A549 (cell line): ENCODE measurements around the gene CRYBB1. TPM values are rescaled to one million over a fixed set of nuclear protein-coding genes. Genes with fewer than 3 reads are reported as not detected.

ENCODE experiments used
- ATAC-seq, 2 experiments: fragments of 200-7000 bp in 1 of 2; fragments of >200 bp in 1 of 2; cut with Nextera tagmentation in 1 of 2; cut with Tn5 transposase in 1 of 2; 3 replicates each; pipeline versions ENCODE4 v1.8.0 to v1.9.1; 2018 to 2020; ENCODE audit warnings: mild to moderate bottlenecking in 1 of 2, moderate library complexity in 1 of 2
- CTCF ChIA-PET: fragments of 300-600 bp; sonication (Branson Sonifier 250); formaldehyde crosslinking; extraction: SDS; loops from one replicate; lab custom pipeline; 2021; ENCODE audit warnings: antibody characterized with exemption, inconsistent platforms; lab: Yijun Ruan, JAX
- POLR2A ChIA-PET: fragments of 350-600 bp; formaldehyde crosslinking; extraction: SDS; loops from one replicate; lab custom pipeline; 2021; ENCODE audit warnings: antibody characterized with exemption, inconsistent platforms; lab: Yijun Ruan, JAX
- DNase-seq, 2 experiments: peaks; one replicate each; pipeline versions ENCODE4 v3.0.0 to v3.0.0-alpha.2; 2011 to 2016; ENCODE audit warnings: low read depth in 1 of 2, low spot score in 1 of 2
- FAIRE-seq: peaks from 2 replicates; lab custom pipeline; 2011; peaks lifted over from hg19 to GRCh38; lab: Jason Lieb, UNC
- H3K27ac ChIP-seq, 2 experiments: fragments of >200 bp; sonication (Bioruptor Twin); formaldehyde crosslinking; 3 replicates each; pipeline ENCODE4 v1.5.1; 2016 to 2017
- H3K4me1 ChIP-seq: fragments of >200 bp; sonication (Bioruptor Twin); formaldehyde crosslinking; 3 replicates; pipeline ENCODE4 v1.6.1; 2016
- H3K4me2 ChIP-seq: fragments of >200 bp; sonication (Bioruptor Twin); formaldehyde crosslinking; 3 replicates; pipeline ENCODE4 v1.6.1; 2016
- H3K4me3 ChIP-seq: fragments of >200 bp; sonication (Bioruptor Twin); formaldehyde crosslinking; 3 replicates; pipeline ENCODE4 v1.5.1; 2016
- H3K9me3 ChIP-seq: fragments of >200 bp; sonication (Bioruptor Twin); formaldehyde crosslinking; 3 replicates; pipeline ENCODE4 v1.6.1; 2016
- CBX8 ChIP-seq: fragments of 200-600 bp; sonication (generic); IDR thresholded peaks from 2 replicates; pipeline ENCODE4 v1.6.1; 2016
- CEBPB ChIP-seq, 2 experiments: fragments of >200 bp in 1 of 2; sonication (Bioruptor Twin) in 1 of 2; formaldehyde crosslinking in 1 of 2; IDR thresholded peaks; 2 replicates each; pipeline ENCODE4 v1.6.1; 2012 to 2016
- CHD4 ChIP-seq: fragments of 200-600 bp; sonication (generic); IDR thresholded peaks from 2 replicates; pipeline ENCODE4 v1.6.1; 2016; ENCODE audit warnings: antibody characterized with exemption, mild to moderate bottlenecking, borderline replicate concordance
- EHMT2 ChIP-seq: fragments of 200-600 bp; sonication (generic); IDR thresholded peaks from 2 replicates; pipeline ENCODE4 v1.6.1; 2016; ENCODE audit warnings: antibody characterized with exemption, low read depth, mild to moderate bottlenecking, moderate library complexity
- ESRRA ChIP-seq: fragments of 150-350 bp; IDR thresholded peaks from 2 replicates; pipeline ENCODE4 v1.6.1; 2014; ENCODE audit warnings: mild to moderate bottlenecking, low read length, borderline replicate concordance
- FOSL2 ChIP-seq, 2 experiments: fragments of 450-650 bp in 1 of 2; fragments of >200 bp in 1 of 2; sonication (Bioruptor Twin) in 1 of 2; formaldehyde crosslinking; IDR thresholded peaks; 2 replicates each; pipeline versions ENCODE4 v1.5.0 to v1.6.1; 2016 to 2020; ENCODE audit warnings: mild to moderate bottlenecking in 1 of 2, moderate library complexity in 1 of 2
- FOXS1 ChIP-seq: fragments of 250-450 bp; sonication (Bioruptor Pico); IDR thresholded peaks from 2 replicates; pipeline ENCODE4 v1.5.0; 2020; ENCODE audit warnings: mild to moderate bottlenecking, moderate library complexity
- HDAC2 ChIP-seq: fragments of 200-600 bp; sonication (generic); IDR thresholded peaks from 2 replicates; pipeline ENCODE4 v1.6.1; 2016
- HEYL ChIP-seq: fragments of 250-450 bp; sonication (Bioruptor Pico); IDR thresholded peaks from 2 replicates; pipeline ENCODE4 v1.8.0; 2021; ENCODE audit warnings: mild to moderate bottlenecking, moderate library complexity
- HOXA7 ChIP-seq: fragments of 250-450 bp; sonication (Bioruptor Pico); IDR thresholded peaks from 2 replicates; pipeline ENCODE4 v1.5.0; 2020; ENCODE audit warnings: mild to moderate bottlenecking, moderate library complexity
- HOXB5 ChIP-seq: fragments of 250-450 bp; sonication (Bioruptor Pico); IDR thresholded peaks from 2 replicates; pipeline ENCODE4 v1.5.0; 2020; ENCODE audit warnings: mild to moderate bottlenecking, moderate library complexity
- JUNB ChIP-seq: fragments of >200 bp; sonication (Bioruptor Twin); formaldehyde crosslinking; IDR thresholded peaks from 2 replicates; pipeline ENCODE4 v1.6.1; 2016
- KDM1A ChIP-seq: fragments of 200-600 bp; sonication (generic); IDR thresholded peaks from 2 replicates; pipeline ENCODE4 v1.6.1; 2016; ENCODE audit warnings: low read depth, mild to moderate bottlenecking
- MAFK ChIP-seq: fragments of 450-650 bp; IDR thresholded peaks from 2 replicates; pipeline ENCODE4 v1.6.1; 2014; ENCODE audit not compliant: partially characterized antibody
- MYC ChIP-seq: IDR thresholded peaks from 2 replicates; pipeline ENCODE4 v1.6.1; 2012; ENCODE audit warnings: mild to moderate bottlenecking, inconsistent platforms, low read length, improper control_type of control experiment, borderline replicate concordance
- POLR2A ChIP-seq: IDR thresholded peaks from 2 replicates; pipeline ENCODE4 v1.6.1; 2012; ENCODE audit warnings: mild to moderate bottlenecking, low read length
- RARB ChIP-seq: fragments of 250-450 bp; sonication (Bioruptor Pico); IDR thresholded peaks from 2 replicates; pipeline ENCODE4 v1.8.0; 2021; ENCODE audit warnings: mild to moderate bottlenecking, moderate library complexity
- ZC3H11A ChIP-seq: fragments of 450-650 bp; IDR thresholded peaks from 2 replicates; pipeline ENCODE4 v1.6.1; 2014; ENCODE audit warnings: antibody characterized with exemption, mild to moderate bottlenecking
- ZSCAN20 ChIP-seq: fragments of 250-450 bp; sonication (Bioruptor Pico); IDR thresholded peaks from 2 replicates; pipeline ENCODE4 v1.8.0; 2022; ENCODE audit warnings: mild to moderate bottlenecking, moderate library complexity
- WGBS: methylation state at CpG from one replicate; pipeline ENCODE4 v1.1.6; 2017; ENCODE audit errors: missing lambda C conversion rate; 5-methylcytosine and 5-hydroxymethylcytosine counted together
- polyA minus RNA-seq: library from RNA; depleted of rRNA, polyadenylated mRNA; stranded (reverse); fragments of >200 nt; gene quantifications from 2 replicates; pipeline ENCODE4 v1.2.3, GENCODE V29; 2011; rRNA and poly(A)+ RNA removed
- polyA plus RNA-seq, 4 experiments: library from polyadenylated mRNA; depleted of rRNA in 3 of 4; stranded (reverse); fragments of >200 nt; fragmentation: RNase III in 1 of 4; extraction: RNeasy Plus Mini Kit Qiagen cat#74134 plus additional on column Dnase treatment in 1 of 4; gene quantifications; 2 replicates in 3 of 4; 3 replicates in 1 of 4; pipeline ENCODE4 v1.2.3, GENCODE V29; 2011 to 2017
- TF ChIP-seq, protein P1 (sequence below): IDR thresholded peaks from 2 replicates; pipeline ENCODE4 v1.6.1; 2012; ENCODE audit warnings: low read depth, borderline replicate concordance
- TF ChIP-seq, protein P2 (sequence below): fragments of 150-350 bp; IDR thresholded peaks from 2 replicates; pipeline ENCODE4 v1.6.1; 2014; ENCODE audit warnings: low read depth, mild to moderate bottlenecking, low read length
- TF ChIP-seq, protein P3 (sequence below): fragments of >200 bp; sonication (Bioruptor Twin); formaldehyde crosslinking; IDR thresholded peaks from 3 replicates; pipeline ENCODE4 v1.5.1; 2016
- TF ChIP-seq, protein P4 (sequence below): fragments of 250-450 bp; sonication (Bioruptor Pico); IDR thresholded peaks from 2 replicates; pipeline ENCODE4 v1.5.0; 2020; ENCODE audit warnings: low read depth, mild to moderate bottlenecking, moderate library complexity
- TF ChIP-seq, protein P5 (sequence below): IDR thresholded peaks from 2 replicates; pipeline ENCODE4 v1.6.1; 2012

CRYBB1 gene
- polyA plus RNA-seq (2011; rRNA removed) (not detected in 2 replicates), polyA plus RNA-seq (2017; fragmentation: RNase III; extraction: RNeasy Plus Mini Kit Qiagen cat#74134 plus additional on column Dnase treatment) (not detected in 3 replicates), polyA minus RNA-seq (not detected in 2 replicates)
- polyA plus RNA-seq (2012; cell fraction: cytosol; rRNA removed): not detected in 2 replicates
- not detected in 2 replicates for polyA plus RNA-seq (2012; cell fraction: nucleus; rRNA removed)

DNA sequence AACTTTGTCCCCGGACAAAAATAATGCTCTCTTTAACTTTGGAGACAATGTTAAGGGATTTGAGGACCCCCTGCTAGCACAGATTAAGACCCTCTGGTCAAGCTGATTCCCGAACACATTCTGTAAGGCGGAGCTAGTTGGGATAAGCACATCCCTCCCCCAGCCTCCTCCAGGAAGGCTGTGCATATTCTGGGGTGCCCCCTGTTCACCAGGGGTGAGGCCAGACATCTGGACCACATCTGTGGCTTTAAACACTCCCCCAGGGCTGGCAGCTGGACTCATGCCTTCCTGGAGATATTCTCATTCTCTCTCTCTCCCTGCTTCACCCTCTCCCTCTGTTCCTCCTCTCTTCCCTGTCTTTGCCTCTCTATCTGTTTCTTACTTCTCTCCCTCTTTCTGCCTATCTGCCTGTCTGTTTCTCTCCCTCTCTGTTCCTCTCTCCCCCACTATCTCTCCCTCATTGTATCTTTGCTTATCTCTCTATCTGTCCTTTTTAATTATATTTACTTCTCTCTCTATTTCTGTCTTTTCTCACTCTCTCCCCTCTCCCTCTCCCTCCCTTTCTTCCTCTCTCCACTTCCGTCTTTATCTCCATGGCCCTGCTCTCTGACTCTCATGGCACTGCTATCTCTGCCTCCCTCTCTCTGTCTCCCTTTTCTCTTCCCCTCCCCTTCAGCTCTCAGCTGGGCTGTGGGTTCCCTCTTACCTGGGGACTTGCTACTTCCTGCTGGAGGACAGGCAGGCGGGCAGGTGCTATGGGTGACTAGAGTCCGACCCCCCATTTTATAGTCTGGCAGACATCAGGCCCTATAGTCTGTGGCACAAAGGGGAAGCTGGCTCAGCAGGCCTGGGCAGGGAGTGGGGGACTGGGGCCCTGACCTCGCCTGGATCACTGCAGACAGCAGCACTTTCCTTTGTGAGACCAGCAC is at the start of gene CRYBB1:
CRYBB1 (minus strand) TSS at position 757 of the 929 bp plus-strand sequence. CDS start 1,708 bp downstream, outside the sequence.
- no peak; a peak in 1 of 6 replicates for ATAC-seq
- Histone ChIP-seq H3K4me3 (no peak within 1 kb of the TSS), H3K9me3 (no peaks in the 10 kb centered on the region), H3K27ac (no peak within 1 kb of the TSS), H3K4me2 (no peak within 1 kb of the TSS), H3K4me1 (no peaks in the 10 kb centered on the region)
- no peak for TF ChIP-seq HOXB5 (CRISPR knock-in tag)
- TF ChIP-seq, protein P1, sequence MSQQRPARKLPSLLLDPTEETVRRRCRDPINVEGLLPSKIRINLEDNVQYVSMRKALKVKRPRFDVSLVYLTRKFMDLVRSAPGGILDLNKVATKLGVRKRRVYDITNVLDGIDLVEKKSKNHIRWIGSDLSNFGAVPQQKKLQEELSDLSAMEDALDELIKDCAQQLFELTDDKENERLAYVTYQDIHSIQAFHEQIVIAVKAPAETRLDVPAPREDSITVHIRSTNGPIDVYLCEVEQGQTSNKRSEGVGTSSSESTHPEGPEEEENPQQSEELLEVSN: no peak
- no peak for TF ChIP-seq ZSCAN20 (CRISPR knock-in tag)
- TF ChIP-seq CEBPB (IDR thresholded peaks at IDR 0.05): no peak
- TF ChIP-seq ESRRA: no peak
- no peak for TF ChIP-seq HOXA7 (CRISPR knock-in tag)
- TF ChIP-seq MAFK: no peak
- TF ChIP-seq, protein P2, sequence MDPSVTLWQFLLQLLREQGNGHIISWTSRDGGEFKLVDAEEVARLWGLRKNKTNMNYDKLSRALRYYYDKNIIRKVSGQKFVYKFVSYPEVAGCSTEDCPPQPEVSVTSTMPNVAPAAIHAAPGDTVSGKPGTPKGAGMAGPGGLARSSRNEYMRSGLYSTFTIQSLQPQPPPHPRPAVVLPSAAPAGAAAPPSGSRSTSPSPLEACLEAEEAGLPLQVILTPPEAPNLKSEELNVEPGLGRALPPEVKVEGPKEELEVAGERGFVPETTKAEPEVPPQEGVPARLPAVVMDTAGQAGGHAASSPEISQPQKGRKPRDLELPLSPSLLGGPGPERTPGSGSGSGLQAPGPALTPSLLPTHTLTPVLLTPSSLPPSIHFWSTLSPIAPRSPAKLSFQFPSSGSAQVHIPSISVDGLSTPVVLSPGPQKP: no peak
- TF ChIP-seq HDAC2: no peak
- TF ChIP-seq CBX8: no peak
- TF ChIP-seq RARB (CRISPR knock-in tag): no peak
- no peak for TF ChIP-seq HEYL
- TF ChIP-seq FOSL2 (IDR thresholded peaks at IDR 0.05): no peak
- TF ChIP-seq FOSL2 (CRISPR knock-in tag; IDR thresholded peaks at IDR 0.05): no peak
- TF ChIP-seq FOXS1 (CRISPR knock-in tag): no peak
- no peak for TF ChIP-seq MYC
- TF ChIP-seq, protein P3, sequence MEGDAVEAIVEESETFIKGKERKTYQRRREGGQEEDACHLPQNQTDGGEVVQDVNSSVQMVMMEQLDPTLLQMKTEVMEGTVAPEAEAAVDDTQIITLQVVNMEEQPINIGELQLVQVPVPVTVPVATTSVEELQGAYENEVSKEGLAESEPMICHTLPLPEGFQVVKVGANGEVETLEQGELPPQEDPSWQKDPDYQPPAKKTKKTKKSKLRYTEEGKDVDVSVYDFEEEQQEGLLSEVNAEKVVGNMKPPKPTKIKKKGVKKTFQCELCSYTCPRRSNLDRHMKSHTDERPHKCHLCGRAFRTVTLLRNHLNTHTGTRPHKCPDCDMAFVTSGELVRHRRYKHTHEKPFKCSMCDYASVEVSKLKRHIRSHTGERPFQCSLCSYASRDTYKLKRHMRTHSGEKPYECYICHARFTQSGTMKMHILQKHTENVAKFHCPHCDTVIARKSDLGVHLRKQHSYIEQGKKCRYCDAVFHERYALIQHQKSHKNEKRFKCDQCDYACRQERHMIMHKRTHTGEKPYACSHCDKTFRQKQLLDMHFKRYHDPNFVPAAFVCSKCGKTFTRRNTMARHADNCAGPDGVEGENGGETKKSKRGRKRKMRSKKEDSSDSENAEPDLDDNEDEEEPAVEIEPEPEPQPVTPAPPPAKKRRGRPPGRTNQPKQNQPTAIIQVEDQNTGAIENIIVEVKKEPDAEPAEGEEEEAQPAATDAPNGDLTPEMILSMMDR: no peak
- TF ChIP-seq, protein P4, sequence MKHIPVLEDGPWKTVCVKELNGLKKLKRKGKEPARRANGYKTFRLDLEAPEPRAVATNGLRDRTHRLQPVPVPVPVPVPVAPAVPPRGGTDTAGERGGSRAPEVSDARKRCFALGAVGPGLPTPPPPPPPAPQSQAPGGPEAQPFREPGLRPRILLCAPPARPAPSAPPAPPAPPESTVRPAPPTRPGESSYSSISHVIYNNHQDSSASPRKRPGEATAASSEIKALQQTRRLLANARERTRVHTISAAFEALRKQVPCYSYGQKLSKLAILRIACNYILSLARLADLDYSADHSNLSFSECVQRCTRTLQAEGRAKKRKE (CRISPR knock-in tag): no peak
- DNase-seq: no peak
- ChIA-PET CTCF (interaction anchor here (0.6 to 1.0 kb wide), 2 partner anchors 15 to 113 kb away, joined by 3 read pairs; no protein-coding TSS in a partner anchor), POLR2A (no interaction called here)
- 55% methylated on average over 7 of the region's 7 CpGs for WGBS
- FAIRE-seq: no peak

DNA sequence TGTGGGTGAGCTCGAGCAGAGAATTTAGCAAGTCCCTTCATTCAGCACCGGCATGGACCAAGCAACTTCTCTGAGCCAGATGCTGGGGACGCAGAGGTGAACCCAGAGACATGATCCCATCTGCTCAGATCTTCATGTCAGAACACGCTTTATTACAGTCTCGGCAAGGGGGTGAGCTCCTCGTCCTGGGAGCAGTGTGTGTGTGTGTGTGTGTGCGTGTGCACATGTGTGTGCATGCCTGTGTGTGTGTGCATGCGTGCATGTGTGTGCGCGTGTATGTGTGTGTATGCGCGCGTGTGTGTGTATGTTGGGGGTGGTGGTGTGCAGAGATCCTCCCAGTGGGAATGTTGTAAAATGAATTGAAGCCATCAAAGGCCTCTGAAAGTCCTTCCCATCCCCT is 49.3 kb upstream of the CRYBB1 start:
- H3K27ac ChIP-seq: no peak overlapping the region; a peak in 1 of 6 replicates
- H3K4me1 ChIP-seq: peaks cover 10% of the 10 kb centered on the region; the same call in 1 of the 3 replicates
- FAIRE-seq: no peak
- no peak overlapping the region for H3K4me3 ChIP-seq
- H3K4me2 ChIP-seq: no peak overlapping the region
- ATAC-seq: no peak
- TF ChIP-seq ZC3H11A (no peak), EHMT2 (no peak), JUNB (no peak), POLR2A (no peak), KDM1A (no peak), CHD4 (no peak)
- TF ChIP-seq, protein P5, sequence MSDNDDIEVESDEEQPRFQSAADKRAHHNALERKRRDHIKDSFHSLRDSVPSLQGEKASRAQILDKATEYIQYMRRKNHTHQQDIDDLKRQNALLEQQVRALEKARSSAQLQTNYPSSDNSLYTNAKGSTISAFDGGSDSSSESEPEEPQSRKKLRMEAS: no peak
- 70% methylated on average over 9 of the region's 13 CpGs for WGBS
- ChIA-PET CTCF (interaction anchor here (1.0 kb wide), 1 partner anchor 306 kb away, joined by 3 read pairs; no protein-coding TSS in a partner anchor), POLR2A (no interaction called here)
- H3K9me3 ChIP-seq: no peaks in the 10 kb centered on the region
- no peak for DNase-seq
